GM13976 (cell line): ENCODE data around the gene NAXD.

Experiments
- DNase-seq: peaks from one replicate; pipeline ENCODE4 v3.0.0; 2012; ENCODE audit warnings: low spot score
- CTCF ChIP-seq: IDR thresholded peaks from 2 replicates; pipeline ENCODE4 v1.5.1; 2012; ENCODE audit warnings: borderline replicate concordance, mild to moderate bottlenecking; ENCODE audit not compliant: insufficient read depth; ENCODE audit errors: extremely low read depth, missing control alignments, control extremely low read depth
- in situ Hi-C: fragments of 300-500 bp; cut with MboI; formaldehyde crosslinking; loops from one replicate; pipeline ENCODE4 v1.12.0; 2022; ENCODE audit warnings: low sequenced_read_pairs, mixed read lengths, inconsistent platforms; ENCODE audit not compliant: unreplicated experiment

NAXD gene

GRCh38 chr13:110574161-110574560 lies 41.2 kb upstream of the NAXD start:
- DNase-seq = no peak
- in situ Hi-C loops = no loop called here
- no peak for TF ChIP-seq CTCF

GRCh38 chr13:110575322-110576069 lies 39.8 kb upstream of the NAXD start:
- in situ Hi-C loops = loop anchor here (25.0 kb wide), 1 partner anchor 237 kb away; no protein-coding TSS in a partner anchor
- peak; percentile 80 for DNase-seq
- TF ChIP-seq CTCF = no peak

- no peak for TF ChIP-seq CTCF
- in situ Hi-C loops = loop anchor here (25.0 kb wide), 1 partner anchor 236 kb away; no protein-coding TSS in a partner anchor
- no peak for DNase-seq
Observed at GRCh38 chr13:110576070-110576394, 39.3 kb upstream of the NAXD start.

- in situ Hi-C loops = loop anchor here (25.0 kb wide), 1 partner anchor 235 kb away; no protein-coding TSS in a partner anchor
- no peak for TF ChIP-seq CTCF
- no peak for DNase-seq
Observed at GRCh38 chr13:110576736-110577476, 38.4 kb upstream of the NAXD start.

- DNase-seq = no peak
- TF ChIP-seq CTCF = no peak
- in situ Hi-C loops = loop anchor here (25.0 kb wide), 1 partner anchor 234 kb away; no protein-coding TSS in a partner anchor
Observed at GRCh38 chr13:110578363-110578762, 37.0 kb upstream of the NAXD start.

- in situ Hi-C loops = loop anchor here (25.0 kb wide), 1 partner anchor 232 kb away; no protein-coding TSS in a partner anchor
- no peak for DNase-seq
- no peak for TF ChIP-seq CTCF
Observed at GRCh38 chr13:110580800-110581199, 34.5 kb upstream of the NAXD start.
